HUES64 (cell line): ENCODE data around the gene NPHS1. TPM values are rescaled to one million over a fixed set of nuclear protein-coding genes. Genes with fewer than 3 reads are reported as not detected.
"Not testable (repeated sequence)": the region's sequence is repeated elsewhere in the genome, so short reads cannot be mapped to it uniquely, and the experiment has no call there.

Experiments
- H3K27ac ChIP-seq: 2 replicates; pipeline ENCODE4 v1.7.0; 2013; ENCODE audit warnings: low read depth, low read length, inconsistent platforms
- H3K27me3 ChIP-seq: 2 replicates; pipeline ENCODE4 v1.6.1; 2013; ENCODE audit warnings: mild to moderate bottlenecking, low read length; ENCODE audit not compliant: insufficient read depth
- H3K36me3 ChIP-seq: 2 replicates; pipeline ENCODE4 v1.6.1; 2013; ENCODE audit warnings: mild to moderate bottlenecking, low read length; ENCODE audit not compliant: insufficient read depth
- H3K4me1 ChIP-seq: 2 replicates; pipeline ENCODE4 v1.6.1; 2013; ENCODE audit warnings: mild to moderate bottlenecking, low read length, moderate library complexity; ENCODE audit not compliant: insufficient read depth
- H3K4me3 ChIP-seq: 2 replicates; pipeline ENCODE4 v1.5.1; 2013; ENCODE audit warnings: mild to moderate bottlenecking, low read length, moderate library complexity
- H3K9ac ChIP-seq: 2 replicates; pipeline ENCODE4 v1.6.1; 2013; ENCODE audit warnings: mild to moderate bottlenecking, low read depth, low read length
- H3K9me3 ChIP-seq: 2 replicates; pipeline ENCODE4 v1.6.1; 2013; ENCODE audit warnings: low read depth, low read length; ENCODE audit not compliant: insufficient read depth
- WGBS: fragments of 150-250, 120-280 bp; methylation state at CpG from one replicate; pipeline ENCODE4 v1.1.7; 2013; ENCODE audit warnings: missing lambda C conversion rate; 5-methylcytosine and 5-hydroxymethylcytosine counted together
- polyA plus RNA-seq, 2 experiments: library from polyadenylated mRNA; stranded (reverse); fragments of 50-300 nt; gene quantifications; one replicate each; pipeline ENCODE4 v1.2.3, GENCODE V29; 2013

NPHS1 gene, protein sequence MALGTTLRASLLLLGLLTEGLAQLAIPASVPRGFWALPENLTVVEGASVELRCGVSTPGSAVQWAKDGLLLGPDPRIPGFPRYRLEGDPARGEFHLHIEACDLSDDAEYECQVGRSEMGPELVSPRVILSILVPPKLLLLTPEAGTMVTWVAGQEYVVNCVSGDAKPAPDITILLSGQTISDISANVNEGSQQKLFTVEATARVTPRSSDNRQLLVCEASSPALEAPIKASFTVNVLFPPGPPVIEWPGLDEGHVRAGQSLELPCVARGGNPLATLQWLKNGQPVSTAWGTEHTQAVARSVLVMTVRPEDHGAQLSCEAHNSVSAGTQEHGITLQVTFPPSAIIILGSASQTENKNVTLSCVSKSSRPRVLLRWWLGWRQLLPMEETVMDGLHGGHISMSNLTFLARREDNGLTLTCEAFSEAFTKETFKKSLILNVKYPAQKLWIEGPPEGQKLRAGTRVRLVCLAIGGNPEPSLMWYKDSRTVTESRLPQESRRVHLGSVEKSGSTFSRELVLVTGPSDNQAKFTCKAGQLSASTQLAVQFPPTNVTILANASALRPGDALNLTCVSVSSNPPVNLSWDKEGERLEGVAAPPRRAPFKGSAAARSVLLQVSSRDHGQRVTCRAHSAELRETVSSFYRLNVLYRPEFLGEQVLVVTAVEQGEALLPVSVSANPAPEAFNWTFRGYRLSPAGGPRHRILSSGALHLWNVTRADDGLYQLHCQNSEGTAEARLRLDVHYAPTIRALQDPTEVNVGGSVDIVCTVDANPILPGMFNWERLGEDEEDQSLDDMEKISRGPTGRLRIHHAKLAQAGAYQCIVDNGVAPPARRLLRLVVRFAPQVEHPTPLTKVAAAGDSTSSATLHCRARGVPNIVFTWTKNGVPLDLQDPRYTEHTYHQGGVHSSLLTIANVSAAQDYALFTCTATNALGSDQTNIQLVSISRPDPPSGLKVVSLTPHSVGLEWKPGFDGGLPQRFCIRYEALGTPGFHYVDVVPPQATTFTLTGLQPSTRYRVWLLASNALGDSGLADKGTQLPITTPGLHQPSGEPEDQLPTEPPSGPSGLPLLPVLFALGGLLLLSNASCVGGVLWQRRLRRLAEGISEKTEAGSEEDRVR (N-terminal part only)
- polyA plus RNA-seq (2013, experiment 1 of 2): not detected
- 0.57 TPM for polyA plus RNA-seq (2013, experiment 2 of 2)

GRCh38 chr19:35852029-35852780 lies at the start of gene NPHS1:
TSS of gene NPHS1 (minus strand) at chr19:35852504. CDS start at chr19:35851837, 667 bp downstream.
- H3K9me3 ChIP-seq: no peaks in the 10 kb centered on the region
- no peak within 1 kb of the TSS for H3K9ac ChIP-seq
- no peaks in the 10 kb centered on the region for H3K4me1 ChIP-seq
- peak within 1 kb of the TSS; percentile 20; the same call in 1 of the 2 replicates for H3K4me3 ChIP-seq
- no peak within 1 kb of the TSS for H3K27ac ChIP-seq
- H3K36me3 ChIP-seq: no peaks in the 10 kb centered on the region
- H3K27me3 ChIP-seq: peaks cover 59% of the 10 kb centered on the region
- 84% methylated on average over 9 of the region's 9 CpGs for WGBS

- Histone ChIP-seq H3K9ac (no peak overlapping the region), H3K27me3 (peaks cover 7% of the 10 kb centered on the region; the same call in 1 of the 2 replicates), H3K9me3 (no peaks in the 10 kb centered on the region), H3K27ac (no peak overlapping the region), H3K4me1 (peaks cover 12% of the 10 kb centered on the region; the same call in 1 of the 2 replicates), H3K36me3 (peaks cover 22% of the 10 kb centered on the region), H3K4me3 (peak overlapping the region; percentile 96)
- WGBS: 64% methylated on average over 2 of the region's 2 CpGs
These were observed 48.8 kb upstream of the NPHS1 start for GRCh38 chr19:35901055-35901644.

DNA sequence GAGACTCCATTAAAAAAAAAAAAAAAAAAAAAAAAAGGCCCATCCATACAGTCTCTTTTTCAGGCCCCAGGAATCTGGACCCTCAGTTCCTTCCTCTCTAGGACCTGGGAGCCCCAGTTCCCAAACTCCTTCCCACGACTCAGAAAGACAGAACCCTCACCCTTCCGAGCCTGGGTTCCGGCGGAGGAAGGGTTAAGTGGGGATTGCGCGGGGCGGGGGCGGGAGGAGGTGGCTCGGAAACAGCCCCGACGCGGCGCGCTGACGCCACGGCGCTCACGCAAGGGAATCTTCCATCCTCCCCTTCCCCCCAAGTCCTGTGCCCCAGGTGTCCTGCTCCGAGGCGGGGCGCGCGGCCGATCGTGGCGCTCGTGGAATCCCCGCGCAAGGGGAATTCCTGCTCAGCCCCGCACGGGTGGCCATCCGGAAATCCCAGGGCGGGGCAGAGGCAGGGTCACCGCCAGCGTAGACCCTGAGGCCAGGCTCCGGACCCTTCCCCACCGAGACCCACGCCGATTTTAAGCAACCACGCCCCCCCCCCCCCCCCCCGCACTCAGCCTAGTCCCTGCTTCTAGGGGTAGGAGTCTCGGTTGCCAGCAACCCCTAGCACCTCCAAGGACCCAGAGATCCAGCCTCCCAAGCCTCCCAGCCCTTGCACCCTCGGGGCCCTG lies 47.4 kb upstream of the NPHS1 start:
- Histone ChIP-seq H3K27ac (peak overlapping the region; percentile 82; the same call in 1 of the 2 replicates), H3K4me1 (peaks cover 12% of the 10 kb centered on the region; the same call in 1 of the 2 replicates)
- WGBS: under 1% methylated on average over 30 of the region's 43 CpGs

GRCh38 chr19:35898499-35898809 lies 46.1 kb upstream of the NPHS1 start:
- WGBS: 21% methylated on average over 17 of the region's 17 CpGs
- Histone ChIP-seq H3K4me3 (peak overlapping the region; percentile 96), H3K27me3 (peaks cover 7% of the 10 kb centered on the region; the same call in 1 of the 2 replicates), H3K9ac (peak overlapping the region; percentile 62), H3K9me3 (no peaks in the 10 kb centered on the region), H3K27ac (no peak overlapping the region), H3K36me3 (peaks cover 42% of the 10 kb centered on the region), H3K4me1 (peaks cover 12% of the 10 kb centered on the region; the same call in 1 of the 2 replicates)

More for the DNA sequence above, 47.4 kb upstream of the NPHS1 start:
- Histone ChIP-seq H3K9ac (peak overlapping the region; percentile 73), H3K9me3 (no peaks in the 10 kb centered on the region), H3K36me3 (peaks cover 35% of the 10 kb centered on the region), H3K4me3 (peak overlapping the region; percentile 96), H3K27me3 (peaks cover 7% of the 10 kb centered on the region; the same call in 1 of the 2 replicates)

DNA sequence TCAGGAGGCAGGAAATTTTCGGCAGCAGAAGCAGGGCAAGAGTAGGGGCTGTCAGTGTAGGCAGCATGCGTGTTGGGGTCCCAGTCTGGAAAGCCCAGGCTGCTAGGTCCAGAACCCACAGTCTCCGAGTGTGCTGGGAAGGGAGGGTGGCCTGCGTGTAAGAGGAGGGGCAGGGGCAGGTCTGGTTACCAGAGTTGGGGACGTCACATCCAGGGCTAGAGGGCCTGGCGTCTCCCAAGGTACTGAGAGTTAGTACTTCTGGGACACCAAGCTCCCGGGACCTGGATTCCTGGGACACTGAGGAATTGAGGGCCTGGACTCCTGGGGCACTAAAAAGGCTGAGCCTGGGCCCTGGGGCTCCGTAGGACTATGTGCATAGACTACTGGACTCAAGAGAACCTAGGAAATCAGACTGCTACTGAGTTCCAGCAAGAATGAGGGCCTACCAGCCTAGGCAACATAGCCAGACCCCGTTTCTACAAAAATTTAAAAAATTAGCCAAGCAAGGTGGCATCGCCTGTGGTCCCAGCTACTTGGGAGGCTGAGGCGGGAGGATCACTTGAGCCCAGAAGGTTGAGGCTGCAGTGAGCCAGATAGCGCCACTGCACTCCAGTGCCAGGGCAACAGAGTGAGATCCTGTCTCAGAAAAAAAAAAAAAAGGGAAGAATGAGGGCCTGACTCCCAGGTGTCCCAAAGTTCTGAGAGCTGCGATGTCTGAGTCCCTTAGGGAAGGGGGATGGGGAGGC lies 45.6 kb upstream of the NPHS1 start:
- Histone ChIP-seq H3K9me3 (no peaks in the 10 kb centered on the region), H3K27me3 (peaks cover 4% of the 10 kb centered on the region; the same call in 1 of the 2 replicates), H3K27ac (no peak overlapping the region), H3K9ac (no peak overlapping the region), H3K36me3 (peaks cover 47% of the 10 kb centered on the region), H3K4me1 (peaks cover 12% of the 10 kb centered on the region; the same call in 1 of the 2 replicates), H3K4me3 (peak overlapping the region; percentile 96)
- WGBS: 95% methylated on average over 13 of the region's 13 CpGs

- WGBS: 96% methylated on average over 13 of the region's 13 CpGs
- Histone ChIP-seq H3K4me3 (no peak overlapping the region), H3K9ac (no peak overlapping the region), H3K27ac (no peak overlapping the region), H3K36me3 (peaks cover 56% of the 10 kb centered on the region), H3K27me3 (no peaks in the 10 kb centered on the region), H3K9me3 (no peaks in the 10 kb centered on the region), H3K4me1 (peaks cover 6% of the 10 kb centered on the region; the same call in 1 of the 2 replicates)
These were observed 44.3 kb upstream of the NPHS1 start for GRCh38 chr19:35896643-35897040.

GRCh38 chr19:35895911-35896642 lies 43.8 kb upstream of the NPHS1 start:
- Histone ChIP-seq H3K36me3 (peaks cover 60% of the 10 kb centered on the region), H3K9me3 (no peaks in the 10 kb centered on the region), H3K27me3 (no peaks in the 10 kb centered on the region), H3K4me1 (0 out of 2 replicates have a peak, but pooled peaks cover under 1% of the 10 kb centered on the region), H3K4me3 (no peak overlapping the region), H3K9ac (no peak overlapping the region), H3K27ac (no peak overlapping the region)
- WGBS: 93% methylated on average over 21 of the region's 21 CpGs

DNA sequence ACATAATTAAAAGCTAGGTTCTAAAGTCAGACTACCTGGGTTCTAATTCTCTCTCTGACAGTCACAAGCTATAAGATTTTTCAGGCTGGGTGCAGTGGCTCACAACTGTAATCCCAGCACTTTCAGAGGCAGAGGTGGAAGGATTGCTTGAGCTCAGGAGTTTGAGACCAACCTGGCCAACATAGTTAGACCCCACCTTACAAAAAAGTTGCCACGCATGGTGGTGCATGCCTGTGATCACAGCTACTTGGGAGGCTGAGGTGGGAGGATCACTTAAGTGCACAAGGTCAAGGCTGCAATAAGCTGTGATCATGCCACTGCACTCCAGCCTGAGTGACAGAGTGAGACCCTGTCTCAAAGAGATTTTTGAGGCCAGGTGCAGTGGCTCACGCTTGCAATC lies 42.0 kb upstream of the NPHS1 start:
- H3K27ac ChIP-seq: no peak overlapping the region
- H3K4me1 ChIP-seq: no peaks in the 10 kb centered on the region
- 96% methylated on average over 2 of the region's 2 CpGs for WGBS
- no peak overlapping the region for H3K4me3 ChIP-seq
- no peaks in the 10 kb centered on the region for H3K27me3 ChIP-seq
- no peaks in the 10 kb centered on the region for H3K9me3 ChIP-seq
- H3K36me3 ChIP-seq: peaks cover 77% of the 10 kb centered on the region
- no peak overlapping the region for H3K9ac ChIP-seq

GRCh38 chr19:35891819-35892218 lies 39.5 kb upstream of the NPHS1 start:
- H3K4me3 ChIP-seq, H3K4me1 ChIP-seq, H3K9me3 ChIP-seq, H3K27ac ChIP-seq, H3K27me3 ChIP-seq, H3K9ac ChIP-seq: not testable (repeated sequence)
- H3K36me3 ChIP-seq: peaks cover 78% of the 10 kb centered on the region
- WGBS: 100% methylated on average over 3 of the region's 3 CpGs
